Epithelial cell of proximal tubule (primary cell): ENCODE measurements around the gene CACNB1. TPM values are rescaled to one million over a fixed set of nuclear protein-coding genes. Genes with fewer than 3 reads are reported as not detected.

ENCODE experiments used
- DNase-seq: peaks from one replicate; pipeline ENCODE4 v3.0.0-alpha.2; 2011; ENCODE audit warnings: low read depth
- H3K4me3 ChIP-seq: 2 replicates; pipeline ENCODE4 v1.5.1; 2011; ENCODE audit warnings: low read depth, mild to moderate bottlenecking, low read length
- total RNA-seq: library from RNA; depleted of rRNA; stranded (reverse); fragments of >200 nt; gene quantifications from 2 replicates; pipeline ENCODE4 v1.2.3, GENCODE V29; 2015
- TF ChIP-seq, protein P1 (sequence below): conservative IDR thresholded peaks from 2 replicates; pipeline ENCODE4 v1.5.1; 2012; ENCODE audit warnings: low read depth, mild to moderate bottlenecking, low read length

The CACNB1 gene
- total RNA-seq, 1 donor from 2014 or later = 2.4 TPM

DNA sequence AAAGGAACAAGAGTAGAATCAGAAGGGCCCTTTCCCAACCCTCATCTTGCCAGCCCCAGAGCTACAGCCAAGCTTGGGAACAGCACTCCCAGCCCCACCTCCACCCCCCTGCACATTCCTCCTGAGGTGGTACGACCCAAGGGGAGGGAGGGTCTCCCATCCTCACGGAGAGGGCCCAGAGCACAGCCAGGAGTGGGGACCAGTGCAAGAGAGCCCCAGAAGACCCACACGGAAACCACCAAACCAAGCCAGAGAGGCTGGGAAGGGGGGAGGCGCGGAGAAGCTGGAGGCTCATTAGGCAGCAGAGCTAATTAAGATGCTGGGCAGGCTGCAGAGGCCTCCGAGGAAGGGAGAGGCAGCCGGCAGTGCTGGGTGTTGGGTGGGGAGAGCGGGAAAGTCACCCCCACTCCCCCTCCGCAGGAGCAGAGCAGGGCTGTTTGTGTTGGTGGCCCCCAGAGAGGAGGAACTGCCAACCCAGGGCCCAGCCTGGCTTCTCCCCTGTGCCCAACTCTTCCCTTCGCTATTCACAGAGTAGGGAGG is 2.4 kb downstream of the CACNB1 start:
- DNase-seq = no peak
- no peak overlapping the region for H3K4me3 ChIP-seq
- TF ChIP-seq, protein P1, sequence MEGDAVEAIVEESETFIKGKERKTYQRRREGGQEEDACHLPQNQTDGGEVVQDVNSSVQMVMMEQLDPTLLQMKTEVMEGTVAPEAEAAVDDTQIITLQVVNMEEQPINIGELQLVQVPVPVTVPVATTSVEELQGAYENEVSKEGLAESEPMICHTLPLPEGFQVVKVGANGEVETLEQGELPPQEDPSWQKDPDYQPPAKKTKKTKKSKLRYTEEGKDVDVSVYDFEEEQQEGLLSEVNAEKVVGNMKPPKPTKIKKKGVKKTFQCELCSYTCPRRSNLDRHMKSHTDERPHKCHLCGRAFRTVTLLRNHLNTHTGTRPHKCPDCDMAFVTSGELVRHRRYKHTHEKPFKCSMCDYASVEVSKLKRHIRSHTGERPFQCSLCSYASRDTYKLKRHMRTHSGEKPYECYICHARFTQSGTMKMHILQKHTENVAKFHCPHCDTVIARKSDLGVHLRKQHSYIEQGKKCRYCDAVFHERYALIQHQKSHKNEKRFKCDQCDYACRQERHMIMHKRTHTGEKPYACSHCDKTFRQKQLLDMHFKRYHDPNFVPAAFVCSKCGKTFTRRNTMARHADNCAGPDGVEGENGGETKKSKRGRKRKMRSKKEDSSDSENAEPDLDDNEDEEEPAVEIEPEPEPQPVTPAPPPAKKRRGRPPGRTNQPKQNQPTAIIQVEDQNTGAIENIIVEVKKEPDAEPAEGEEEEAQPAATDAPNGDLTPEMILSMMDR = no peak

DNA sequence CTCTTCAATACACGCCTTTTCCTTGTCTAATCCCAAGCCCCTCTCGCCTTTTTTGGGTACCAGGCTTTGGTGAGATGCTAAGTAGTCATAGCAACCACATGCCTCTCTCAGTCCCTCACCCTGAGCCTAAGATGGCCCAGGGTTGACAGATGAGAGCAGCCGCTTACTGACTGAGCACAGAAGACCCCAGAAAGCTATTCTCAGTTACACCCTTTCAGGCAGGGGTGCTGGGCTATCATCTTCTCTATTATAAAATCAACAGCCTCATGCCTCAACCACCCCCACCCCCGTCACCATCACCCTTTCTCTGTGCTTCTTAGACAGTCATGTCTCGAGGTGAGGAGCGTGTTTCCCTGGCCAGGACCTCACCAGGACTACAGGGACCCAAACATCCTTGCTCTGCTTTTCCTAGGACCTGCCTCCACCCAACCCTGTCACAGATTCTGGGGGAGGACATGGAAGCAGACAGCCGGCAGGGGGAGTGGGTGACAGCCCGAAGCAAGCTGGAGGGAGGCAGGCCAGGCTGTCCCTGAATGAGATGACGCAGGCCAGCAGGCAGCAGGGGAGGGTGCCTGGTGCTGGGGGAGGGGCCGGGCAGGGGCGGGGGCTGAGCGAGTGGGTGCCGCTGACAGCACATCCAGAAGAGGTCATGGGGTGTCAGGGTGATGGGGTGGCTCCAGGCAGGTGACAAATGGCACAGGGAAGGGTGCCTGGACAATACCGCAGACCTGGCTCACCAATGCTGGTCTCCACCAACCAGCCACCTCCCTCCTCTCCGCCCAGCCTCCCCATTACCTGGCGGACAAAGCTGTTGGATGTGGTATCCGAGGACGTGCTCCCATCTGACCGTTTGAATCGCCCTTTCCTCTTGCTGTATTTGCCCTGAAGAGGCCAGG is 3.1 kb downstream of the CACNB1 start:
- TF ChIP-seq, protein P1 = peak; percentile 30
- H3K4me3 ChIP-seq = no peak overlapping the region
- no peak for DNase-seq

DNA sequence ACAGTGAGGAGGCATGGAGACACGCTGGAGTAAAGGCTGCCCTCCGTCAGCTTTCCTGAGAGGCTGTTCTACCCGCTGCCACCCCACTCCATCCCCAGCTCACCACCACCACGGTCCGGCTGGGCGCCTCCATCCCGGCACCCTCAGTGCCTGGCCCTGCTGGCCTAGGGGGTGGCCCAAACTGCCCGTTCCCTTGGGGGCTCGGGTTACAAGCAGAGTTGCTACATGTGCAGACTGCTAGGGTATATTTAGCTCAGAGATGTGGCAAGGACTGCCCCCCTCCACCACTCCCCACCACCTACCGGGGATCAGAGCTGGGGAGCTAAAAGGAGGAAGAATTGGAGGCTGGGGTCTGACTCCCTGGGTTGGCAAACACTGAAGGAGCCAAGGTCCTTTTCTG is 4.1 kb downstream of the CACNB1 start:
- no peak overlapping the region for H3K4me3 ChIP-seq
- TF ChIP-seq, protein P1 = no peak
- DNase-seq = no peak

DNA sequence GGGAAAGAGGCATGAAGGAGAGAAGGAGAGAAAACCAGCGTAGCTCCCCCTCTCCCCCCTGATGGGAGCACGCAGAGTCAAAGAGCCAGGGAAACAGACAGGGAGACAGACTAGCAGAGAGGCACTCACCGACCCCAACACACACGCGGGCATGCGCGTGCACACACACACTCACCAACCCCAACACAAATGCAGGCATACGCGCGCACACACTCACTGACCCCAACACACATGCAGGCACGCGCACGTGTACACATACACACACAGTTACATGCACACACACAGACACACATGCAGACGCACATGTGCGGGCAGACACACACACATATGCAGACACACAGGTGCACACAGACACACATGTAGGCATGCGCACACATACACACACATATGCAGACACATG is 4.6 kb downstream of the CACNB1 start:
- no peak overlapping the region for H3K4me3 ChIP-seq
- TF ChIP-seq, protein P1 = no peak
- no peak for DNase-seq

DNA sequence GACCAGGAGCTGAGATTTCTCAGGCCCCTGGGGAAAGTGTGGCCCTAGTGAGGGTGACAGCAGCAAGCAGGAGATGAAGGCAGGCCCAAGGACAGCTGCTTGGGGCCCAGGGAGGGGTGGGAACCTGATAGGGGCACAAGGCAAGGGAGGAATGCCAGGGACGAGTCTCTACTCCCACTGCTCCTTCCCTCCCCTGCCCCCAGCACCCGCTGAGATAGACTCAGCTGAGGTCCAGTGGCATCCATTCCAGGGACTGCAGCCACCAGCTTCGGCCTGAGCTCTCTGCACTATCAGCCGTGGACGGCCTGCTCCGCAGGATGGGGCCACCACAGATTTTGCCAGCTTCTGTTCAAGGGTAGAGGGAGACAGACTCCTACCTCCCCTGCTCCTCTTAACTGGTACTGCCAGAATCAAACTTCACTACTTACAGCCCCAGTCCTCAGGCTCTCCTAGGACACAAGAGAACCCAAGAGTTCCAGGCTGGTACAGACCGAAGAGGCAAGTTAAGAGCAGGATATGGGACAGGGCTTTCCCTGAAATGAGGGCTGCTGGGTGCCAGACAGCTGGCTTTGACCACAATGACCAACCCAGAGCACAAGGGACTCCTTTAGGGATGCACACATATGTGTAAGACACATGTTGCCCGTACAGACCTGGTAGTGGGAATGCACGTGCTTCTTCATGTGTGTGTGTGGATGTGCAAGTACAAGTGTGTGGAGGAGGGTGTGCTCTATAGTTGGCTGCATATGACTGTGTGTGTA is 5.5 kb downstream of the CACNB1 start:
- no peak overlapping the region for H3K4me3 ChIP-seq
- DNase-seq = no peak
- TF ChIP-seq, protein P1 = no peak

DNA sequence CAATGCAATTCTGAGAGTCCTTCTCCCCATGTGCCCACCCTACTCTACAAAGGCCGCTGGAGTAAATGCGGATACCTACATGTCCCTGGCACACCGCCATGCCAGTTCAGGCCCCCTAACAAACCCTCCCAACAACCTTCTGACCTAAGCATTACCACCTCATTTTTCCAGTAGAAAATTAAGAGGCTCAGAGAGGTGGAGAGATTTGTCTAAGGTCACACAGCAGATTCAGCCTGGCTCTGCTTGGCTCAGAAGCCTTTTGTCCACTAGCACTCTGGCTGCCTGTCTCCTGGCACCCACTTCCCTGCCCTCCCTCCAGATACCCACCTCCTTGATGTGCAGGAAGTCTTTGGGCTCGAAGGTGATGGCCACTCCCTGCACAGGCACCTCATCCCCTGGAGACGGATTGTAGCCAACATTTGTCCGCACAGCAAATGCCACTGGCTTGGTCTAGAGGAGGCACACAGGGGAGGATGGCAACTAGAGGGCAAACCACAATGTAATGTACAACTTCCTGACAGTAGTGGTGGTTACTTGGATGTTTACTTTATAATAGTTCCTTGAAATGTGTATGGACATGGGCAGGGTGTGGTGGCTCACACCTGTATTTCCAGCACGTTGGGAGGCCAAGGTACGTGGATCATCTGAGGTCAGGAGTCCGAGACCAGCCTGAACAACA is 10.2 kb downstream of the CACNB1 start:
- no peak overlapping the region for H3K4me3 ChIP-seq
- no peak for DNase-seq
- TF ChIP-seq, protein P1 = no peak
